Measurements from ENCODE around the gene IST1. TPM values are rescaled to one million over a fixed set of nuclear protein-coding genes. Genes with fewer than 3 reads are reported as not detected.

IST1 gene
- total and polyA plus RNA-seq, 9 of the 15 experiments (the other 6 are each of a cell fraction or from before 2014, with no cell fraction given), result 135 to 334 (median 188) TPM

- TF ChIP-seq ZNF318 (IDR thresholded peaks at IDR 0.05; ENCODE audit: borderline replicate concordance in 1 of 2, low read depth in 1 of 2) (peak in 1 of 2 experiments; percentile 33; a peak in 1 of 4 replicates), TARDBP (IDR thresholded peaks at IDR 0.05) (peak; percentile 69; the same call in 1 of the 2 replicates), NFRKB (IDR thresholded peaks at IDR 0.05; ENCODE audit: low read depth) (peak; percentile 99), ARHGAP35 (IDR thresholded peaks at IDR 0.05; ENCODE audit: partially characterized antibody) (no peak), NR2F6 (CRISPR knock-in tag; IDR thresholded peaks at IDR 0.05) (0 out of 2 replicates have a peak, but pooled peaks have one; percentile 84), HMGXB4 (CRISPR knock-in tag; IDR thresholded peaks at IDR 0.05) (peak; percentile 41; the same call in 1 of the 2 replicates), RBM25 (IDR thresholded peaks at IDR 0.05; ENCODE audit: low read depth, low read length, severe bottlenecking) (peak; percentile 29), MBD2 (IDR thresholded peaks at IDR 0.05; ENCODE audit: borderline replicate concordance, low read depth) (peak; percentile 79), EGR1 (conservative IDR thresholded peaks at IDR 0.05) (peak; percentile 83), PML (IDR thresholded peaks at IDR 0.05; ENCODE audit: low read length) (peak; percentile 74; the same call in 1 of the 2 replicates), ZNF778 (CRISPR knock-in tag; IDR thresholded peaks at IDR 0.05) (no peak), BMI1 (IDR thresholded peaks at IDR 0.05; ENCODE audit: low read length) (no peak), TAF1 (IDR thresholded peaks at IDR 0.05; ENCODE audit: control insufficient read depth, extremely low read depth, insufficient read depth, low read length, severe bottlenecking) (peak; percentile 92), ZNF449 (CRISPR knock-in tag; IDR thresholded peaks at IDR 0.05) (no peak), JUND (IDR thresholded peaks at IDR 0.05; ENCODE audit: borderline replicate concordance, low read depth, low read length) (no peak), JUND (tag; IDR thresholded peaks at IDR 0.05; ENCODE audit: borderline replicate concordance, low read depth, low read length) (peak; percentile 66; the same call in 1 of the 3 replicates), ZEB2 (IDR thresholded peaks at IDR 0.05) (no peak)
These were observed at the start of gene IST1 (continued) for GRCh38 chr16:71894921-71895678.

Measured in K562 (cell line).